Natural killer cell (primary cell): Measurements from ENCODE around the gene CRYBA4. TPM values are rescaled to one million over a fixed set of nuclear protein-coding genes. Genes with fewer than 3 reads are reported as not detected.

ENCODE experiments used
- ATAC-seq, 3 donors: fragments of 150-1000 bp in 2 of 3; fragments of 200-7000 bp in 1 of 3; cut with Tn5 transposase; 1 replicate in 1 of 3; 2 replicates in 2 of 3; pipeline ENCODE4 v1.10.0; 2021; ENCODE audit warnings: mild to moderate bottlenecking in 2 of 3, moderate library complexity in 2 of 3
- DNase-seq, 2 donors: peaks; one replicate each; pipeline versions ENCODE4 v3.0.0 to v3.0.0-alpha.2; 2013 to 2021; ENCODE audit warnings: mixed read lengths in 1 of 2
- H3K27ac ChIP-seq: one replicate; pipeline ENCODE4 v1.5.1; 2013; ENCODE audit warnings: mild to moderate bottlenecking, low read length
- H3K27me3 ChIP-seq: one replicate; pipeline ENCODE4 v1.6.1; 2013; ENCODE audit warnings: low read length; ENCODE audit not compliant: control insufficient read depth, insufficient read depth
- H3K36me3 ChIP-seq: one replicate; pipeline ENCODE4 v1.6.1; 2013; ENCODE audit warnings: low read length; ENCODE audit not compliant: control insufficient read depth, insufficient read depth
- H3K4me1 ChIP-seq: one replicate; pipeline ENCODE4 v1.6.1; 2013; ENCODE audit warnings: low read length; ENCODE audit not compliant: control insufficient read depth, insufficient read depth
- H3K4me3 ChIP-seq: one replicate; pipeline ENCODE4 v1.5.1; 2013; ENCODE audit warnings: low read length
- H3K9me3 ChIP-seq: one replicate; pipeline ENCODE4 v1.6.1; 2013; ENCODE audit warnings: low read length; ENCODE audit not compliant: control insufficient read depth, insufficient read depth
- H3K27ac Mint-ChIP-seq, 2 donors: one replicate each; pipeline ENCODE4 v1.8.0; 2022; ENCODE audit warnings: mild to moderate bottlenecking in 2 of 2, mixed read lengths in 2 of 2, moderate library complexity in 1 of 2
- H3K27me3 Mint-ChIP-seq, 2 donors: one replicate each; pipeline ENCODE4 v1.8.0; 2022; ENCODE audit warnings: low read depth in 2 of 2, mixed read lengths in 2 of 2
- H3K36me3 Mint-ChIP-seq: one replicate; pipeline ENCODE4 v1.8.0; 2022; ENCODE audit warnings: mixed read lengths
- H3K4me1 Mint-ChIP-seq, 2 donors: one replicate each; pipeline ENCODE4 v1.8.0; 2022; ENCODE audit warnings: mixed read lengths in 2 of 2
- H3K4me3 Mint-ChIP-seq: one replicate; pipeline ENCODE4 v1.8.0; 2022; ENCODE audit warnings: mild to moderate bottlenecking, moderate library complexity, mixed read lengths
- H3K9me3 Mint-ChIP-seq, 2 donors: one replicate each; pipeline ENCODE4 v1.8.0; 2022; ENCODE audit warnings: mixed read lengths in 2 of 2
- CTCF ChIP-seq: fragments of 200-600 bp; IDR thresholded peaks from one replicate; pipeline ENCODE4 v1.8.0; 2022; ENCODE audit warnings: antibody characterized with exemption
- WGBS: methylation state at CpG from one replicate; pipeline ENCODE4 v1.1.7; 2013; ENCODE audit warnings: missing lambda C conversion rate; ENCODE audit not compliant: insufficient coverage; 5-methylcytosine and 5-hydroxymethylcytosine counted together
- intact Hi-C: fragments of 100-400 bp; cut with micrococcal nuclease; formaldehyde crosslinking; loops from one replicate; pipeline ENCODE4 v1.14.2; 2022
- total RNA-seq, 4 donors: library from RNA; stranded (reverse); fragments of 120-200 nt in 1 of 4; gene quantifications; one replicate each; pipeline versions ENCODE4 v1.2.3 to v1.2.4, GENCODE V29; 2013 to 2022

CRYBA4 gene
- total RNA-seq, 3 donors from 2014 or later (not counting 1 experiment from before 2014, with no cell fraction given): 0.59 TPM; not detected in 2

- no peak overlapping the region for H3K4me3 Mint-ChIP-seq
- ATAC-seq (no peak), DNase-seq (no peak)
- no peaks in the 10 kb centered on the region for H3K9me3 Mint-ChIP-seq
- Histone ChIP-seq H3K27ac (no peak overlapping the region), H3K4me3 (no peak overlapping the region), H3K27me3 (no peaks in the 10 kb centered on the region), H3K9me3 (no peaks in the 10 kb centered on the region), H3K36me3 (no peaks in the 10 kb centered on the region), H3K4me1 (peaks cover 26% of the 10 kb centered on the region)
- peaks cover 35 to 55% of the 10 kb centered on the region in 2 donors for H3K4me1 Mint-ChIP-seq
- WGBS: 90% methylated on average over 4 of the region's 4 CpGs
- intact Hi-C loops: no loop called here
- TF ChIP-seq CTCF: no peak
- H3K27ac Mint-ChIP-seq: no peak overlapping the region
- H3K36me3 Mint-ChIP-seq: no peaks in the 10 kb centered on the region
- no peaks in the 10 kb centered on the region for H3K27me3 Mint-ChIP-seq
Observed at GRCh38 chr22:26602127-26602526, 19.6 kb upstream of the CRYBA4 start.

GRCh38 chr22:26604368-26604767 lies 17.4 kb upstream of the CRYBA4 start:
- no peaks in the 10 kb centered on the region for H3K9me3 ChIP-seq
- H3K4me3 Mint-ChIP-seq: no peak overlapping the region
- no peaks in the 10 kb centered on the region for H3K27me3 Mint-ChIP-seq
- H3K27me3 ChIP-seq: no peaks in the 10 kb centered on the region
- no peak for DNase-seq
- peak overlapping the region in 1 of 2 donors; percentile 30 for H3K27ac Mint-ChIP-seq
- no peak overlapping the region for H3K27ac ChIP-seq
- intact Hi-C loops: no loop called here
- H3K4me3 ChIP-seq: no peak overlapping the region
- H3K36me3 ChIP-seq: no peaks in the 10 kb centered on the region
- no peaks in the 10 kb centered on the region for H3K36me3 Mint-ChIP-seq
- ATAC-seq: no peak
- WGBS: 55% methylated on average over 1 of the region's 1 CpG
- H3K4me1 ChIP-seq: peaks cover 4% of the 10 kb centered on the region
- no peak for TF ChIP-seq CTCF
- peaks cover 0 to 2% of the 10 kb centered on the region in 2 donors for H3K9me3 Mint-ChIP-seq
- H3K4me1 Mint-ChIP-seq: peaks cover 27 to 43% of the 10 kb centered on the region in 2 donors

- H3K36me3 Mint-ChIP-seq: no peaks in the 10 kb centered on the region
- TF ChIP-seq CTCF: no peak
- Histone ChIP-seq H3K9me3 (no peaks in the 10 kb centered on the region), H3K36me3 (no peaks in the 10 kb centered on the region), H3K4me1 (peaks cover 19% of the 10 kb centered on the region), H3K27ac (no peak overlapping the region), H3K27me3 (no peaks in the 10 kb centered on the region), H3K4me3 (no peak overlapping the region)
- WGBS: 97% methylated on average over 2 of the region's 4 CpGs
- intact Hi-C loops: no loop called here
- peaks cover 0 to 2% of the 10 kb centered on the region in 2 donors for H3K9me3 Mint-ChIP-seq
- peaks cover 36 to 41% of the 10 kb centered on the region in 2 donors for H3K4me1 Mint-ChIP-seq
- H3K27ac Mint-ChIP-seq: no peak overlapping the region
- no peak overlapping the region for H3K4me3 Mint-ChIP-seq
- DNase-seq: no peak
- no peak for ATAC-seq
- H3K27me3 Mint-ChIP-seq: no peaks in the 10 kb centered on the region
Observed at GRCh38 chr22:26606611-26607010, 15.2 kb upstream of the CRYBA4 start.

- TF ChIP-seq CTCF: no peak
- H3K4me1 Mint-ChIP-seq: peaks cover 36 to 44% of the 10 kb centered on the region in 2 donors
- intact Hi-C loops: no loop called here
- WGBS: no CpG with 5 or more reads among the region's 2 CpGs
- Histone ChIP-seq H3K36me3 (no peaks in the 10 kb centered on the region), H3K4me1 (peaks cover 22% of the 10 kb centered on the region), H3K9me3 (no peaks in the 10 kb centered on the region), H3K27me3 (no peaks in the 10 kb centered on the region), H3K27ac (no peak overlapping the region), H3K4me3 (no peak overlapping the region)
- no peak overlapping the region for H3K27ac Mint-ChIP-seq
- peaks cover 0 to 2% of the 10 kb centered on the region in 2 donors for H3K9me3 Mint-ChIP-seq
- H3K36me3 Mint-ChIP-seq: no peaks in the 10 kb centered on the region
- ATAC-seq (no peak), DNase-seq (no peak)
- no peak overlapping the region for H3K4me3 Mint-ChIP-seq
- no peaks in the 10 kb centered on the region for H3K27me3 Mint-ChIP-seq
Observed at GRCh38 chr22:26608129-26608528, 13.6 kb upstream of the CRYBA4 start.
